ENCODE data around the gene MRI1.

GRCh38 chr19:13804830-13805683, 40.7 kb downstream of the MRI1 start:
- TF ChIP-seq POLR2AphosphoS5 (IDR thresholded peaks at IDR 0.05) (no peak), CTCF (IDR thresholded peaks at IDR 0.05) (peak in 3 of 4 experiments; percentile 64 to 71 (median 68)), EP300 (IDR thresholded peaks at IDR 0.05) (no peak), POLR2A (IDR thresholded peaks at IDR 0.05) (no peak)
